Spleen (tissue), 7 donors: ENCODE measurements around the gene PPP1R16B.

Experiments
- POLR2A ChIP-seq, 3 donors: fragments of 450-650 bp; IDR thresholded peaks; one replicate each; pipeline ENCODE4 v1.5.1; 2017; ENCODE audit warnings: antibody characterized with exemption in 3 of 3, mild to moderate bottlenecking in 1 of 3
- TF ChIP-seq, protein P1 (sequence below), 11 experiments: fragments of 200-600 bp in 7 of 11; fragments of 450-650 bp in 4 of 11; sonication (generic) in 4 of 11; IDR thresholded peaks in 8 of 11; conservative IDR thresholded peaks in 3 of 11; 1 replicate in 7 of 11; 2 replicates in 4 of 11; pipeline versions ENCODE4 v1.4.0 to v1.8.0; 2016 to 2021; ENCODE audit warnings: antibody characterized with exemption in 11 of 11, inconsistent platforms in 4 of 11, mild to moderate bottlenecking in 1 of 11
- donor health status: DM: no; HTN: no; CAD: no; lungs with moderate emphysema.
- donor health status: DM: no; HTN: no; CAD: no.
- donor health status: DM: no; HTN: no; CAD: no.

DNA sequence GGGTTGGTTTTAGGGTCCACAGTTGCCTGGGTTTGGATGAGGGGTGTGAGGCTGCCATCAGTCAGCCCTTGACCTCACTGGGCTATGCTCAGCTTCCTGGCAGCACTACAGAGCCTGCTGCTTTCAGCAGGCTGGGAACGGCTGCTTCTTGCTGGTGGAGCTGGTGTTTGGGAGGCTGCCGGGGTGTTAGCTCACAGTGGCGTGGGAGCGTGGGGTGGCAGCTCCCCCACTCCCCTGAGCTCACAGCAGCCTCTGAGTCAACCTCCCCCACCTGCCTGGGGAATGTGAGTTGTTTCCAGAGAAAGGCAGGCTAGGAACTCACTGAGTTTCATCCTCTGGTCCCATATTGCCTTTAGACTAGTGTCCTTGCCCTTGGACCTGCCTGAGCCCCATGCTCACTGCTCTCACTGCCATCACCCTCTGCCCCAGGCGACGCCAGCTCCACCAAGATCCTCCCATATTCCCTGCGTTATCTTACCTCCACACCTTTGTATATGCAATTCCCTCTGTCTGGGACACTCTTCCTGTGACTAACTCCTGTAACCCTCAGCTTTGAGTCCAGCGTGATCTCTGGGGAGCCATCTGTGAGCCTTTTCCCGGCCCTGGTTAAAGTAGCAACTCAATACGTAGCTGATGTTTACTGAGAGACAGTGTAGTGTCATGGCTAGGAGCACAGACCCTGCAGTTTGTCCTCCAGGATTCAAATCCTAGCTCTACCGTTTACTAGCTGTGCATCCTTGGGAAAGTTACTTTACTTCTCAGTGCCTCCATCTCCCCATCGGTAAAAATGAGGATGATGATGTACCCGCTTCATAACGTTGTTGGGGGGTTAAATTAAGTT lies 34.8 kb downstream of the PPP1R16B start:
- TF ChIP-seq, protein P1, sequence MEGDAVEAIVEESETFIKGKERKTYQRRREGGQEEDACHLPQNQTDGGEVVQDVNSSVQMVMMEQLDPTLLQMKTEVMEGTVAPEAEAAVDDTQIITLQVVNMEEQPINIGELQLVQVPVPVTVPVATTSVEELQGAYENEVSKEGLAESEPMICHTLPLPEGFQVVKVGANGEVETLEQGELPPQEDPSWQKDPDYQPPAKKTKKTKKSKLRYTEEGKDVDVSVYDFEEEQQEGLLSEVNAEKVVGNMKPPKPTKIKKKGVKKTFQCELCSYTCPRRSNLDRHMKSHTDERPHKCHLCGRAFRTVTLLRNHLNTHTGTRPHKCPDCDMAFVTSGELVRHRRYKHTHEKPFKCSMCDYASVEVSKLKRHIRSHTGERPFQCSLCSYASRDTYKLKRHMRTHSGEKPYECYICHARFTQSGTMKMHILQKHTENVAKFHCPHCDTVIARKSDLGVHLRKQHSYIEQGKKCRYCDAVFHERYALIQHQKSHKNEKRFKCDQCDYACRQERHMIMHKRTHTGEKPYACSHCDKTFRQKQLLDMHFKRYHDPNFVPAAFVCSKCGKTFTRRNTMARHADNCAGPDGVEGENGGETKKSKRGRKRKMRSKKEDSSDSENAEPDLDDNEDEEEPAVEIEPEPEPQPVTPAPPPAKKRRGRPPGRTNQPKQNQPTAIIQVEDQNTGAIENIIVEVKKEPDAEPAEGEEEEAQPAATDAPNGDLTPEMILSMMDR (IDR thresholded peaks at IDR 0.05 in 8 of 11, conservative IDR thresholded peaks at IDR 0.05 in 3 of 11) = no peak
- no peak for TF ChIP-seq POLR2A (IDR thresholded peaks at IDR 0.05)
